ENCODE results near the gene ANKRD13B. TPM values are rescaled to one million over a fixed set of nuclear protein-coding genes. Genes with fewer than 3 reads are reported as not detected.

Gene ANKRD13B
- total and polyA plus RNA-seq, 9 donors, result 3.6 to 23.4 (median 12.0) TPM

GRCh38 chr17:29617125-29617480, 24.2 kb downstream of the ANKRD13B start:
- intact Hi-C loops (cut with DNase I), result no loop called here
- no peaks in the 10 kb centered on the region for H3K36me3 ChIP-seq
- peak in 3 of 5 donors; percentile 51 to 71 (median 66) for DNase-seq
- H3K4me3 ChIP-seq, result peak overlapping the region; percentile 29
- peaks cover 17% of the 10 kb centered on the region for H3K4me1 ChIP-seq (ENCODE audit: insufficient read depth)
- TF ChIP-seq EP300 (IDR thresholded peaks at IDR 0.05) (no peak), POLR2A (IDR thresholded peaks at IDR 0.05) (no peak), CTCF (IDR thresholded peaks at IDR 0.05) (peak in 1 of 3 donors; percentile 25)
- H3K27me3 ChIP-seq, result no peaks in the 10 kb centered on the region
- WGBS, 3 donors, result 1 to 9% (median 3%) methylated on average over 16 of the region's 16 CpGs
- no peaks in the 10 kb centered on the region for H3K9me3 ChIP-seq
- H3K27ac ChIP-seq, result no peak overlapping the region

GRCh38 chr17:29617481-29618271, 24.7 kb downstream of the ANKRD13B start:
- H3K27ac ChIP-seq, result no peak overlapping the region
- no peaks in the 10 kb centered on the region for H3K27me3 ChIP-seq
- peak overlapping the region; percentile 29 for H3K4me3 ChIP-seq
- TF ChIP-seq POLR2A (IDR thresholded peaks at IDR 0.05) (no peak), CTCF (IDR thresholded peaks at IDR 0.05) (peak in 1 of 3 donors; percentile 28)
- no peaks in the 10 kb centered on the region for H3K36me3 ChIP-seq
- H3K4me1 ChIP-seq (ENCODE audit: insufficient read depth), result peaks cover 17% of the 10 kb centered on the region
- DNase-seq, result peak in 2 of 5 donors; percentile 68 to 72
- intact Hi-C loops (cut with DNase I), result no loop called here
- H3K9me3 ChIP-seq, result no peaks in the 10 kb centered on the region
- 3 to 11% (median 6%) methylated on average over 51 to 68 of the region's 68 CpGs for WGBS, 3 donors

DNA sequence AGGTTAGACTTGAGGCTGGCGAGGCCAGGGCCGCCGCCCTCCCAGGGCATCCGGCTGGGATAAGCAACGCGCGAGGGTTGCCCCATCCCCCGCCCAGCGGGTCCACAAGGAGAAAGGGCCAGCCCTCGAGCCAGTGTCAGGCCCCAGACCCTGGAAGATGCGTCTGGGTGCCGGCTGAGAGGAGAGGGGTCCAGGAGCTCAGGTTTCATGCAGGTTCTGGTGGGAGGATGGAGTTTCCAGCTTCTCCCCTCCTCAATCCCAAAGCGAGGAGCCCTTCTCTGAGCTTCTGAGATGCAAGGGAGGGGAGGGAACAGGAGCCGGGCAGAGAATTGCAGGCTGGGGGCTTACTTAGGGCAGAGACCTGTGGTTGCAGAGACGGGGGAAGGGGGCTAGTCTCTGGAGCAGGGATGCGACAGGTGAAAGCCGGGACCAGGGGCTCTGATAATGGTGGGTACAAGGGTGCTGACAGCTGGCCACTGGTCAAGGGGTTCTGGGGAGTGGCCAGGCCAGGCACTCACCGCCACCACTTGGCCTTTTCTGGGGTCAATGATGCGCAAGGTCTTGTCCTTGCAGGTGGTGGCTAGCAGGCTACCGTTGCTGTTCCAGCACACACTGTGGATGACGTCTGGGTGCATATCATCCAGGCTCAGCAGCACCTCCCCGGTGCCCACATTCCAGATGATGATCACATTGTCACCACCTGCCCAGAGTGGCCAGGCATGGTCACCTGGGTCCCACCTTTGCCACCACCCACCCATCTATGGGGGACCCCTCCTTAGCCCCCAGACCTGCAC, 25.5 kb downstream of the ANKRD13B start:
- Histone ChIP-seq H3K9me3 (no peaks in the 10 kb centered on the region), H3K36me3 (no peaks in the 10 kb centered on the region), H3K4me1 (ENCODE audit: insufficient read depth) (peaks cover 14% of the 10 kb centered on the region), H3K4me3 (peak overlapping the region; percentile 29), H3K27ac (no peak overlapping the region), H3K27me3 (no peaks in the 10 kb centered on the region)
- intact Hi-C loops (cut with DNase I), result no loop called here
- WGBS, 3 donors, result 34 to 49% (median 47%) methylated on average over 21 to 22 of the region's 22 CpGs
- DNase-seq, result no peak
- no peak for TF ChIP-seq POLR2A (IDR thresholded peaks at IDR 0.05)
- no peak for TF ChIP-seq CTCF (IDR thresholded peaks at IDR 0.05)
- TF ChIP-seq EP300 (IDR thresholded peaks at IDR 0.05), result no peak

DNA sequence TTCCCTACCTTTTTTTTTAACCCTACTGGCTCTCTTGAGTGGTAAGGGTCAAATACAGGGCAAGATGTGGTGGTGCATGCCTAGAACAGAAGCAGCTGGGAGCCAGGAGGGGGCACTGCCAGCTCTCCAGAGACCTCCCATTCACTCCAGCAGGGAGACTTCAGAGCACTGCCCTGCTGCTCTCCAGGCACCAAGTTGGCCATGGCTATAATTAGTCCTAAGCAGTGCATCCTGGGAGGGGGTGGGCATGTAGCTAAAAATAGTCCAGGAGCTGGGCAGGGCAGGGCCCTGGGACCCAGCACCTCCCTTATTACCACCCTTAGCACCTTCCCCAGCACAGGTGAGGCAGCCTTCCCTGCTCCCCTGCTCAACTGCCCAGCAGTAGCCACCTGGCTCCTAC, 26.3 kb downstream of the ANKRD13B start:
- Histone ChIP-seq H3K4me3 (no peak overlapping the region), H3K27me3 (no peaks in the 10 kb centered on the region), H3K4me1 (ENCODE audit: insufficient read depth) (peaks cover 10% of the 10 kb centered on the region), H3K27ac (no peak overlapping the region), H3K9me3 (no peaks in the 10 kb centered on the region), H3K36me3 (no peaks in the 10 kb centered on the region)
- intact Hi-C loops (cut with DNase I), result no loop called here
- TF ChIP-seq EP300 (IDR thresholded peaks at IDR 0.05) (no peak), CTCF (IDR thresholded peaks at IDR 0.05) (no peak), POLR2A (IDR thresholded peaks at IDR 0.05) (no peak)
- no peak for DNase-seq
